Choroid plexus epithelial cell (primary cell): ENCODE measurements around the gene CRISPLD2.

Source experiments
- DNase-seq: peaks from one replicate; pipeline ENCODE4 v3.0.0-alpha.2; 2010; ENCODE audit warnings: low read depth
- H3K4me3 ChIP-seq: 2 replicates; pipeline ENCODE4 v1.5.1; 2011; ENCODE audit warnings: low read depth, mild to moderate bottlenecking, control low read depth, low read length, moderate library complexity
- CTCF ChIP-seq: conservative IDR thresholded peaks from 2 replicates; pipeline ENCODE4 v1.5.1; 2011; ENCODE audit warnings: low read depth, mild to moderate bottlenecking, control low read depth, inconsistent platforms, low read length, moderate library complexity

The CRISPLD2 gene

GRCh38 chr16:84780063-84780462 lies 39.7 kb upstream of the CRISPLD2 start:
- no peak overlapping the region for H3K4me3 ChIP-seq
- no peak for DNase-seq

GRCh38 chr16:84780544-84781376 lies 39.0 kb upstream of the CRISPLD2 start:
- no peak overlapping the region for H3K4me3 ChIP-seq
- no peak for DNase-seq
- TF ChIP-seq CTCF = no peak

More at GRCh38 chr16:84780063-84780462, 39.7 kb upstream of the CRISPLD2 start:
- TF ChIP-seq CTCF = no peak

DNA sequence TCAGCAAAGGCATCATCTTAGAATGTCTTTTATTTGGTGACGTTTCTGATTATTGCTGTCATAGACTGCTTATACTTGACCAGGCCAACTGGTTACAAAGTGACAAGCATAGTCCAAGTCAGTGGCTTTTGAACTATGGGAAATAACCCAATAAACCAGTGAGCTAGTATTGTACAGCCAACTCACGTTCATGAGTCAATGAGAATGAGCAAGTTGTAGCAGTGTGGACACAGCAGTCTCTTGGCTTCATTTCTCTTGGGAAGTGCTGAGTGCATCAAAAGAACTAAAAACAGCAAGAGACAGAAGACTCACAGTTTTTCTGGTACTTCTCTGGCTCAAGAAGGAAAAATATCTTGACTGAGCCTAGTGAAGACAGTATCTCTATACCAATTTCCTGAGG lies 36.9 kb upstream of the CRISPLD2 start:
- TF ChIP-seq CTCF = no peak
- peak; percentile 40 for DNase-seq
- H3K4me3 ChIP-seq = no peak overlapping the region

DNA sequence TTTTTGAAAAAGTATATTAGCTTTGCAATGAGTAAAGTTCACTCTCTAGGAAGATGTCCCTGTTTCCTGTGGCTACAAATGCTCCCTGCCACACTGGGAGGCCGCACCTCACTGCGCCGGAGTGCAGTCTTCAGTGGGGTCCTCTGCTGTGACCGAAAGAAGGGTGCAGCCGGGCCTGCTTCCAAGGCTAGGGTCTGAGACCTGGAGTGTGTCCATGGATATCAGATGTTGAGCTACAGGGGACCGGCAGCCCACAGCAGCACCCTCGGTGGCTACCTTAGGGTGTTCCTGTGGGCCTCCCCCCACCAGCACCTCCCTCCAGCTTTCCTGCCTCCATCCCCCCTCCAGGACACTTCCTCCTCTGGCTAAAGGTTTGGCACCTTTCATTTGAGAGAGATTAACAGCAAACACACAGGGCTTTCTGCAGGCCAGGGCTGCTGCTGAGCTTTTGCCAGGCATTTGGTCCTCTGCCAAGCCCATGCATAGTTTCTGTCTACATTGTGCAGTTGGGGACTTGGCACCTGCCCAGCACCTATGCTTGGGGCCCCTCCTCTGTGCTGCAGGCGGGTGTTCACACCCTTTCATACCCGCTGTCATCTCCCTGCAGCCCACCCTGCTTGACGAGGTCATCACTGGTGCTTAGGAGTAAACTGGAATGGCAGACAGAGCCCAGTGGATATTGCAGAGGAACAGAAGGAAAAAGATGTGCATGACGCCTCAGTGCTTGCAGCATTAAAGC lies 33.8 kb upstream of the CRISPLD2 start:
- peak; percentile 90 for DNase-seq
- no peak overlapping the region for H3K4me3 ChIP-seq
- TF ChIP-seq CTCF = no peak

DNA sequence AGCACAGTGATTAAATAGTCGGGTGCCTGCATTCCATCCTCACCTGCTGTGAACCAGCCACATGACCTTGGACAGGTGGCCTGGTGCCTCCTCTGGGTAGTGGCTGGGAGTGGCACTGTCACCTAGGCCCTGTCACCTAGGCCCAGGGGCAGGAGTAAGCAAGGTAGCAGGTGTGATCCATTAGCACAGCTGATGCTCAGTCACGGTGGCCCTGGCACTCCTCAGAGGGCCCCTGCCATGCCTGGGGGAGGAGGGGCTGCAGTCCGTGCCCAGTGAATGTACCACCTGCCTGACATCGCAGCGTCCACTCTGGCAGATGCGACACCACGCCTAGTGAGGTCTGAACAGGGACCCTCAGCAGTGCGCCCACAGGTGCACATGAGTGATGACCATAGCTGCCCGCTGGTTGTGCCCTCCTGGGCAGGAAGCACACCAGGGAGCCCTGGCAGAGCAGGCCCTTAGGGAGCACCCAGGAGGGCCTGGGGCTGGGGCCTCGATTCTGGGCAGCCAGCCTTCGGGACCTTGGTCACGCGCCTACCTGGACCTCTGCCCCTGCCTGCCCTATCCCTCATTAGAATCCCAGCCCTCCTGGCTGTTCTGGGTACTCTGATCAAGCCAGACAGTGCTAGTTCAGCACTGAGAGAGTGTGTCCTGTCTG lies 33.1 kb upstream of the CRISPLD2 start:
- DNase-seq = no peak
- H3K4me3 ChIP-seq = no peak overlapping the region
- no peak for TF ChIP-seq CTCF

DNA sequence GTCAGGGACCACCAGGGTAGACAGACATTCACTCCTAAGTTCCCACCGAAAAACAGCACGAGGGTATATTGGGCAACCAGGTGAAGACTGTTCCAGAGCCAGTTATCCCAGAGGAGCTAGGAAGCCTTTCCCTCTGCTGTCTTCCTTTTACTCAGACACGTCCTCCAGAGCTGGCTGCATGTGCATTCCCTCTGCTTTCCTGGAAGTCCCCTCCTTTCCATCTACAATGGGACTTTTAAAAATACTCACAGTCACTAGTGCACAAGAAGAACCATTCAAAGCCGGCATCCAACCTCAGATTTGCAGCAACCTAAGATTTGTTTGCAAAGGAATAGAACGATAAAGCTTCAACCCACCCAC lies 32.5 kb upstream of the CRISPLD2 start:
- no peak for DNase-seq
- no peak for TF ChIP-seq CTCF

More for the DNA sequence above, 32.5 kb upstream of the CRISPLD2 start:
- H3K4me3 ChIP-seq = no peak overlapping the region
